ENCODE results near the gene LDAH. TPM values are rescaled to one million over a fixed set of nuclear protein-coding genes. Genes with fewer than 3 reads are reported as not detected.

Gene LDAH
- total and polyA plus RNA-seq, 10 of the 15 experiments (the other 5 are each of a cell fraction or from before 2014, with no cell fraction given) = 17.9 to 44.7 (median 30.0) TPM

- H3K36me3 ChIP-seq (ENCODE audit: control insufficient read depth in 2 of 2, insufficient read depth in 2 of 2, low read length in 1 of 2) = no peaks in the 10 kb centered on the region
- no peak overlapping the region for H3K4me2 ChIP-seq (ENCODE audit: control insufficient read depth, insufficient read depth)
- H2AFZ ChIP-seq (ENCODE audit: control insufficient read depth, low read depth, low read length) = no peak overlapping the region
- no peak for ATAC-seq
- ChIA-PET SMC1A (ENCODE audit: uncharacterized antibody, unreplicated experiment) (no interaction called here), RAD21 (ENCODE audit: unreplicated experiment) (no interaction called here), POLR2A (no interaction called here), CTCF (interaction anchor here (0.8 to 7.4 kb wide), 4 partner anchors 10 to 88 kb away, joined by 3 to 82 read pairs (median 8); partner anchors contain the start of gene HS1BP3)
- WGBS (ENCODE audit: insufficient coverage, insufficient replicate concordance, low lambda C conversion rate, missing lambda C conversion rate) = 76% methylated on average over 18 of the region's 18 CpGs
- H3K79me2 ChIP-seq (ENCODE audit: control insufficient read depth, insufficient read depth, low read length) = no peaks in the 10 kb centered on the region
- peaks cover 25% of the 10 kb centered on the region for H3K4me1 ChIP-seq (ENCODE audit: control insufficient read depth, insufficient read depth, low read length)
- BruUV-seq (replicated peaks) = no TSS peak
- FAIRE-seq = no peak
- H3K27ac ChIP-seq (ENCODE audit: control insufficient read depth, insufficient read depth) = no peak overlapping the region
- TF ChIP-seq MEF2A (IDR thresholded peaks at IDR 0.05; ENCODE audit: insufficient read depth, low read depth, low read length) (no peak), CREM (IDR thresholded peaks at IDR 0.05; ENCODE audit: low read depth) (no peak), USF1 (IDR thresholded peaks at IDR 0.05; ENCODE audit: borderline replicate concordance, extremely low read length, insufficient read depth, low read depth, low read length) (no peak), ZBTB33 (IDR thresholded peaks at IDR 0.05) (no peak)
- peaks cover 12 to 16% of the 10 kb centered on the region in 2 experiments for H3K27me3 ChIP-seq (replicated peaks in 1 of 2; ENCODE audit: control insufficient read depth in 2 of 2, insufficient read depth in 2 of 2, low read length in 1 of 2)
- intact Hi-C loops (cut with micrococcal nuclease; ENCODE audit: unreplicated experiment) = no loop called here
- no peak overlapping the region for H3K9ac ChIP-seq (ENCODE audit: control insufficient read depth, insufficient read depth, low read length)
- in situ Hi-C loops (cut with MboI) = loop anchor here (25.0 kb wide), 1 partner anchor 440 kb away; the partner anchor contains the start of gene TDRD15
- DNase-seq (ENCODE audit: low read depth, low spot score) = no peak
- H3K9me3 ChIP-seq (replicated peaks; ENCODE audit: control insufficient read depth, insufficient read depth, low read length) = no peaks in the 10 kb centered on the region; the same call in 2 of the 3 replicates
- H3K4me3 ChIP-seq = no peak overlapping the region
- no peaks in the 10 kb centered on the region for H4K20me1 ChIP-seq (ENCODE audit: control insufficient read depth, insufficient read depth)
These were observed 150.5 kb downstream of the LDAH start for GRCh38 chr2:20672201-20672951.

All from GM12878 (cell line).